Epithelial cell of esophagus (primary cell): Measurements from ENCODE around the gene CDK14.

ENCODE experiments used
- DNase-seq: peaks from one replicate; pipeline ENCODE4 v3.0.0; 2010; ENCODE audit warnings: low read depth
- H3K4me3 ChIP-seq: 2 replicates; pipeline ENCODE4 v1.5.1; 2011; ENCODE audit warnings: mild to moderate bottlenecking, low read length, control low read depth
- CTCF ChIP-seq: IDR thresholded peaks from 2 replicates; pipeline ENCODE4 v1.5.1; 2011; ENCODE audit warnings: low read depth, mild to moderate bottlenecking, low read length, control low read depth, inconsistent platforms; ENCODE audit not compliant: insufficient read depth; ENCODE audit errors: missing control alignments

The CDK14 gene

DNA sequence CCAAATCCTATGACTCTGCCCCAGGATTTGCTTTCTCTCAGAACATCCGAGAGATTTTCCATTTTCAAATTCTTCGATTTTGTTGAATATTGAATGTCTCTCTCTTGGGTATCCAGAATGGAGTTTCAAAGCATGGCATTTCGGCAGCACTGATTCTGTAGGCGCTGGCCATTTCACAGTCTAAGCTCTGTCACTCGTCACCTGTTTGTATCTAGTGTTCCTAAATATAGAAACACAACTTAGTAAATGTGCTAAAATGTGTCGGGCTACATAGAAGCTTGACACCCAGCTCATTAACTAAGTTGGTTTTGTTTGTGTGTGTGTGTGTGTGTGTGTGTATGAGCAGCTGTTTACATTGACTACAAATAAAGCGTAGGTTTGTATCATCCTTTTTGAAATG is 494.6 kb downstream of the CDK14 start:
- no peak for DNase-seq

DNA sequence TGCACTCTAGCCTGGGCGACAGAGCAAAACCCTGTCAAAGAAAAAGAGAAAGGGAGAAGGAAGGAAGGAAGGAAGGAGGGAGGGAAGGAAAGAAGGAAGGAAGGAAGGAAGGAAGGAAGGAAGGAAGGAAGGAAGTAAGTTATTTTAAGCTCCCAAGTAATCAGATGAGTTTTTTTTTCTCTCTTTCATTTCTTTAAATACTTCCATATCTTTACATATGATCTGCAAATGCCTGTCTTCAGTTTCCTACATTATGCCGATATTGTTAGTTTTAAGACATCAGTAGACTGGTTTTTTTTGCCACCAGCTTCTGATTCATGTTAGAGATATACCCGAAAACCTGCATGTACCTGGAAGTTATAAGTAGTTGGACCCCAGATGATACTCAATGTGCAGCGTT is 495.5 kb downstream of the CDK14 start:
- no peak for DNase-seq
- no peak overlapping the region for H3K4me3 ChIP-seq
- TF ChIP-seq CTCF, result no peak

More for the DNA sequence above, 494.6 kb downstream of the CDK14 start:
- H3K4me3 ChIP-seq, result no peak overlapping the region
- no peak for TF ChIP-seq CTCF

GRCh38 chr7:91093181-91093580 is 497.1 kb downstream of the CDK14 start:
- no peak overlapping the region for H3K4me3 ChIP-seq
- no peak for DNase-seq
- TF ChIP-seq CTCF, result no peak

GRCh38 chr7:91098566-91098965 is 502.4 kb downstream of the CDK14 start:
- DNase-seq, result no peak
- H3K4me3 ChIP-seq, result no peak overlapping the region
- TF ChIP-seq CTCF, result no peak

- no peak for TF ChIP-seq CTCF
- DNase-seq, result peak; percentile 61
- no peak overlapping the region for H3K4me3 ChIP-seq
These were observed 507.2 kb downstream of the CDK14 start for GRCh38 chr7:91103363-91103762.

- TF ChIP-seq CTCF, result no peak
- no peak overlapping the region for H3K4me3 ChIP-seq
- DNase-seq, result no peak
These were observed 511.3 kb downstream of the CDK14 start for GRCh38 chr7:91107460-91107859.

- no peak for DNase-seq
- no peak for TF ChIP-seq CTCF
- H3K4me3 ChIP-seq, result no peak overlapping the region
These were observed 513.1 kb downstream of the CDK14 start for GRCh38 chr7:91109200-91109599.
